ENCODE measurements around the gene MUC12. TPM values are rescaled to one million over a fixed set of nuclear protein-coding genes. Genes with fewer than 3 reads are reported as not detected.
"Not testable (repeated sequence)": the region's sequence is repeated elsewhere in the genome, so short reads cannot be mapped to it uniquely, and the experiment has no call there.

MUC12 gene
- total RNA-seq, 8 experiments from 2014 or later = 0.43 to 9.6 (median 1.9) TPM

GRCh38 chr7:100978300-100978699 lies 8.9 kb downstream of the MUC12 start:
- Histone ChIP-seq H3K27ac (no peak overlapping the region), H3K4me3 (no peak overlapping the region), H3K4me1 (replicated peaks in 1 of 2) (no peaks in the 10 kb centered on the region)
- ATAC-seq (replicated peaks in 6 of 8) = no peak
- WGBS, 10 experiments = 67 to 100% (median 88%) methylated on average over 1 to 3 of the region's 4 CpGs; no CpG with 5 or more reads in 4 of the 10 experiments
- in situ Hi-C loops (cut with MboI; ENCODE audit: low pct_unique_long_range_greater_than_20kb in 2 of 9, low sequenced_read_pairs in 9 of 9, unreplicated experiment in 9 of 9) = no loop called here

GRCh38 chr7:100983451-100984187 lies 14.3 kb downstream of the MUC12 start:
- H3K4me1 ChIP-seq (replicated peaks in 1 of 2) = no peaks in the 10 kb centered on the region
- WGBS, 10 experiments = 7 to 87% (median 51%) methylated on average over 2 to 7 of the region's 8 CpGs; no CpG with 5 or more reads in 3 of the 10 experiments
- peak in 3 of 8 experiments; percentile 29 to 93 (median 66) for ATAC-seq (replicated peaks in 6 of 8)
- no peak overlapping the region for H3K27ac ChIP-seq
- H3K4me3 ChIP-seq = no peak overlapping the region
- in situ Hi-C loops (cut with MboI; ENCODE audit: low pct_unique_long_range_greater_than_20kb in 2 of 9, low sequenced_read_pairs in 9 of 9, unreplicated experiment in 9 of 9) = no loop called here

- in situ Hi-C loops (cut with MboI; ENCODE audit: low pct_unique_long_range_greater_than_20kb in 2 of 9, low sequenced_read_pairs in 9 of 9, unreplicated experiment in 9 of 9); H3K4me1 ChIP-seq (replicated peaks in 1 of 2); H3K4me3 ChIP-seq; H3K27ac ChIP-seq: not testable (repeated sequence)
- ATAC-seq (replicated peaks in 6 of 8) = peak in 1 of 8 experiments; percentile 19
- WGBS, 10 experiments = 53 to 90% (median 77%) methylated on average over 1 to 9 of the region's 14 CpGs
These were observed 15.0 kb downstream of the MUC12 start for GRCh38 chr7:100984241-100984918.

GRCh38 chr7:100985033-100985797 lies 15.8 kb downstream of the MUC12 start:
- H3K4me1 ChIP-seq (replicated peaks in 1 of 2); in situ Hi-C loops (cut with MboI; ENCODE audit: low pct_unique_long_range_greater_than_20kb in 2 of 9, low sequenced_read_pairs in 9 of 9, unreplicated experiment in 9 of 9); H3K27ac ChIP-seq; H3K4me3 ChIP-seq: not testable (repeated sequence)
- ATAC-seq (replicated peaks in 6 of 8) = peak in 2 of 8 experiments; percentile 16 to 64
- WGBS, 10 experiments = 20 to 100% (median 78%) methylated on average over 1 to 2 of the region's 4 CpGs; no CpG with 5 or more reads in 4 of the 10 experiments

- no peak overlapping the region for H3K27ac ChIP-seq
These were observed 22.3 kb downstream of the MUC12 start for GRCh38 chr7:100991631-100992030.

GRCh38 chr7:100992280-100992679 lies 22.9 kb downstream of the MUC12 start:
- H3K4me3 ChIP-seq; ATAC-seq (replicated peaks in 6 of 8); in situ Hi-C loops (cut with MboI; ENCODE audit: low pct_unique_long_range_greater_than_20kb in 2 of 9, low sequenced_read_pairs in 9 of 9, unreplicated experiment in 9 of 9); H3K4me1 ChIP-seq (replicated peaks in 1 of 2); H3K27ac ChIP-seq: not testable (repeated sequence)
- WGBS, 10 experiments = 50 to 100% (median 64%) methylated on average over 1 to 8 of the region's 12 CpGs; no CpG with 5 or more reads in 5 of the 10 experiments

More at GRCh38 chr7:100991631-100992030, 22.3 kb downstream of the MUC12 start:
- in situ Hi-C loops (cut with MboI; ENCODE audit: low pct_unique_long_range_greater_than_20kb in 2 of 9, low sequenced_read_pairs in 9 of 9, unreplicated experiment in 9 of 9) = no loop called here
- WGBS, 10 experiments = 30 to 100% (median 73%) methylated on average over 1 to 9 of the region's 9 CpGs; no CpG with 5 or more reads in 3 of the 10 experiments
- ATAC-seq (replicated peaks in 6 of 8) = no peak
- Histone ChIP-seq H3K4me3 (no peak overlapping the region), H3K4me1 (replicated peaks in 1 of 2) (no peaks in the 10 kb centered on the region)

- ATAC-seq (replicated peaks in 6 of 8); in situ Hi-C loops (cut with MboI; ENCODE audit: low pct_unique_long_range_greater_than_20kb in 2 of 9, low sequenced_read_pairs in 9 of 9, unreplicated experiment in 9 of 9); H3K4me3 ChIP-seq; H3K4me1 ChIP-seq (replicated peaks in 1 of 2); H3K27ac ChIP-seq: not testable (repeated sequence)
- no CpG with 5 or more reads among the region's 9 CpGs for WGBS, 10 experiments
These were observed 25.3 kb downstream of the MUC12 start for GRCh38 chr7:100994671-100995070.

GRCh38 chr7:100998530-100998929 lies 29.2 kb downstream of the MUC12 start:
- ATAC-seq (replicated peaks in 6 of 8); H3K4me3 ChIP-seq; H3K27ac ChIP-seq; in situ Hi-C loops (cut with MboI; ENCODE audit: low pct_unique_long_range_greater_than_20kb in 2 of 9, low sequenced_read_pairs in 9 of 9, unreplicated experiment in 9 of 9); H3K4me1 ChIP-seq (replicated peaks in 1 of 2): not testable (repeated sequence)
- no CpG with 5 or more reads among the region's 10 CpGs for WGBS, 10 experiments

- WGBS, 10 experiments = no CpG with 5 or more reads among the region's 9 CpGs
- in situ Hi-C loops (cut with MboI; ENCODE audit: low pct_unique_long_range_greater_than_20kb in 2 of 9, low sequenced_read_pairs in 9 of 9, unreplicated experiment in 9 of 9); H3K27ac ChIP-seq; ATAC-seq (replicated peaks in 6 of 8); H3K4me1 ChIP-seq (replicated peaks in 1 of 2); H3K4me3 ChIP-seq: not testable (repeated sequence)
These were observed 30.0 kb downstream of the MUC12 start for GRCh38 chr7:100999334-100999733.

GRCh38 chr7:101000025-101000424 lies 30.7 kb downstream of the MUC12 start:
- ATAC-seq (replicated peaks in 6 of 8); in situ Hi-C loops (cut with MboI; ENCODE audit: low pct_unique_long_range_greater_than_20kb in 2 of 9, low sequenced_read_pairs in 9 of 9, unreplicated experiment in 9 of 9); H3K27ac ChIP-seq; H3K4me3 ChIP-seq; H3K4me1 ChIP-seq (replicated peaks in 1 of 2): not testable (repeated sequence)
- 66% methylated on average over 6 of the region's 10 CpGs; no CpG with 5 or more reads in 9 of the 10 experiments for WGBS, 10 experiments

- ATAC-seq (replicated peaks in 6 of 8); H3K27ac ChIP-seq; H3K4me3 ChIP-seq; H3K4me1 ChIP-seq (replicated peaks in 1 of 2); in situ Hi-C loops (cut with MboI; ENCODE audit: low pct_unique_long_range_greater_than_20kb in 2 of 9, low sequenced_read_pairs in 9 of 9, unreplicated experiment in 9 of 9): not testable (repeated sequence)
- no CpG with 5 or more reads among the region's 8 CpGs for WGBS, 10 experiments
These were observed 33.0 kb downstream of the MUC12 start for GRCh38 chr7:101002333-101002732.

- 0 to 90% (median 57%) methylated on average over 1 to 2 of the region's 2 CpGs; no CpG with 5 or more reads in 1 of the 10 experiments for WGBS, 10 experiments
- ATAC-seq (replicated peaks in 6 of 8); H3K27ac ChIP-seq; in situ Hi-C loops (cut with MboI; ENCODE audit: low pct_unique_long_range_greater_than_20kb in 2 of 9, low sequenced_read_pairs in 9 of 9, unreplicated experiment in 9 of 9); H3K4me1 ChIP-seq (replicated peaks in 1 of 2); H3K4me3 ChIP-seq: not testable (repeated sequence)
These were observed 38.0 kb downstream of the MUC12 start for GRCh38 chr7:101007361-101007760.

GRCh38 chr7:101009629-101010028 lies 40.3 kb downstream of the MUC12 start:
- no peak for ATAC-seq (replicated peaks in 6 of 8)

More at GRCh38 chr7:101009629-101010028, 40.3 kb downstream of the MUC12 start:
- in situ Hi-C loops (cut with MboI; ENCODE audit: low pct_unique_long_range_greater_than_20kb in 2 of 9, low sequenced_read_pairs in 9 of 9, unreplicated experiment in 9 of 9) = no loop called here
- 40 to 87% (median 76%) methylated on average over 1 to 5 of the region's 5 CpGs; no CpG with 5 or more reads in 1 of the 10 experiments for WGBS, 10 experiments
- Histone ChIP-seq H3K4me3 (no peak overlapping the region), H3K4me1 (replicated peaks in 1 of 2) (no peaks in the 10 kb centered on the region), H3K27ac (no peak overlapping the region)

Measured in motor neuron (in vitro differentiated cells).